PC-9 (cell line): ENCODE results near the gene ADAMTSL5.

ENCODE experiments used
- EZH2 ChIP-seq: fragments of 200-600 bp; sonication (generic); IDR thresholded peaks from 2 replicates; pipeline ENCODE4 v1.8.0; 2017; ENCODE audit warnings: antibody characterized with exemption, low read depth
- TF ChIP-seq, protein P1 (sequence below): fragments of 200-600 bp; sonication (generic); conservative IDR thresholded peaks from 2 replicates; pipeline ENCODE4 v1.6.1; 2017; ENCODE audit warnings: mixed run types, antibody characterized with exemption, mild to moderate bottlenecking, moderate library complexity

DNA sequence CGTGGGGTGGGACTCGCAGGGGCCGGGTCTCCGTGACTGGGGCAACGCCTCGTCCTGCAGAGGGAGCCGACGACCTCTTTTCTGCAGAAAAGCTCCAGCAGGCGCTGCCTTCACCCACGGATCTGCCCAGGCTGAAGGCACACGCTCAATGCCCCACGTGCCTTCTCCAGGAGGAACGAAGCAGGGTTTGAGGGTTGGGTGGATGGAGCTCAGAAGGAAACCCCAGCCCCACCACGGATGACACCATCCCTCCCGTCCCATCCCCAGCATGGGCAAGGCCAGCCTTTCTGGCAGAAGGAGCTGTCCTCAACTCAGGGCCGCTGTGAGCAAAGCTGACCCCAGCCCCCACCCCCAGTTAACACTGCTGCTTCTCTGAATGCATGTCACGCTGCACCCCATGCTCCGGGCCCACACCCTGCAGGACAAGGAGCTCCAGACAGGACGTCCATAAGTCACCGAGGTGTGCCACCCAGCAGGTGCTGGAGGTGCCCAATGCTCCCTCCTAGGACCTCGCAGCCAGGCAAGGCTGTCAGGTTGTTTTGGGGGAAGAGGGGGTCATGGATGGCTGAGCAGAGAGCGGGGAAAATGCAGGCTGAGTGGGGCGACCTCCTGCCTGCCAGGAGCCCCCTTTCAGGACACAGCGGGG lies 41.2 kb downstream of the ADAMTSL5 start:
- TF ChIP-seq EZH2: no peak
- TF ChIP-seq, protein P1, sequence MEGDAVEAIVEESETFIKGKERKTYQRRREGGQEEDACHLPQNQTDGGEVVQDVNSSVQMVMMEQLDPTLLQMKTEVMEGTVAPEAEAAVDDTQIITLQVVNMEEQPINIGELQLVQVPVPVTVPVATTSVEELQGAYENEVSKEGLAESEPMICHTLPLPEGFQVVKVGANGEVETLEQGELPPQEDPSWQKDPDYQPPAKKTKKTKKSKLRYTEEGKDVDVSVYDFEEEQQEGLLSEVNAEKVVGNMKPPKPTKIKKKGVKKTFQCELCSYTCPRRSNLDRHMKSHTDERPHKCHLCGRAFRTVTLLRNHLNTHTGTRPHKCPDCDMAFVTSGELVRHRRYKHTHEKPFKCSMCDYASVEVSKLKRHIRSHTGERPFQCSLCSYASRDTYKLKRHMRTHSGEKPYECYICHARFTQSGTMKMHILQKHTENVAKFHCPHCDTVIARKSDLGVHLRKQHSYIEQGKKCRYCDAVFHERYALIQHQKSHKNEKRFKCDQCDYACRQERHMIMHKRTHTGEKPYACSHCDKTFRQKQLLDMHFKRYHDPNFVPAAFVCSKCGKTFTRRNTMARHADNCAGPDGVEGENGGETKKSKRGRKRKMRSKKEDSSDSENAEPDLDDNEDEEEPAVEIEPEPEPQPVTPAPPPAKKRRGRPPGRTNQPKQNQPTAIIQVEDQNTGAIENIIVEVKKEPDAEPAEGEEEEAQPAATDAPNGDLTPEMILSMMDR: no peak
